Fibroblast of peridontal ligament (primary cell): ENCODE results near the gene WDR44.
"Not testable (repeated sequence)": the region's sequence is repeated elsewhere in the genome, so short reads cannot be mapped to it uniquely, and the experiment has no call there.

Experiments used
- DNase-seq: peaks from one replicate; pipeline ENCODE4 v3.0.0-alpha.2; 2010; ENCODE audit errors: extremely low read depth

WDR44 gene

GRCh38 chrX:118356154-118356701 lies 10.3 kb downstream of the WDR44 start:
- DNase-seq, result no peak

GRCh38 chrX:118360429-118361125 lies 14.7 kb downstream of the WDR44 start:
- DNase-seq, result no peak

- DNase-seq, result no peak
Measured at GRCh38 chrX:118364261-118364660, 18.4 kb downstream of the WDR44 start.

GRCh38 chrX:118367338-118367737 lies 21.4 kb downstream of the WDR44 start:
- DNase-seq, result no peak

GRCh38 chrX:118368398-118368797 lies 22.5 kb downstream of the WDR44 start:
- no peak for DNase-seq

GRCh38 chrX:118370921-118371624 lies 25.2 kb downstream of the WDR44 start:
- peak; percentile 31 for DNase-seq

GRCh38 chrX:118373538-118373937 lies 27.6 kb downstream of the WDR44 start:
- DNase-seq, result no peak

GRCh38 chrX:118383120-118383519 lies 37.2 kb downstream of the WDR44 start:
- DNase-seq, result no peak

- DNase-seq, result peak; percentile 52
Measured at GRCh38 chrX:118392716-118393115, 46.8 kb downstream of the WDR44 start.

GRCh38 chrX:118396113-118396512 lies 50.2 kb downstream of the WDR44 start:
- DNase-seq, result peak; percentile 54

- no peak for DNase-seq
Measured at GRCh38 chrX:118418811-118419251, 72.9 kb downstream of the WDR44 start.

- peak; percentile 45 for DNase-seq
Measured at GRCh38 chrX:118420462-118420861, 74.6 kb downstream of the WDR44 start.

- DNase-seq, result no peak
Measured at GRCh38 chrX:118423558-118423957, 77.7 kb downstream of the WDR44 start.

GRCh38 chrX:118432799-118433198 lies 86.9 kb downstream of the WDR44 start:
- no peak for DNase-seq

GRCh38 chrX:118437283-118437682 lies 91.4 kb downstream of the WDR44 start:
- DNase-seq, result peak; percentile 59

GRCh38 chrX:118448273-118448783 lies 102.4 kb downstream of the WDR44 start:
- peak; percentile 48 for DNase-seq

- no peak for DNase-seq
Measured at GRCh38 chrX:118455013-118455412, 109.1 kb downstream of the WDR44 start.

- DNase-seq, result peak; percentile 75
Measured at GRCh38 chrX:118459494-118459893, 113.6 kb downstream of the WDR44 start.

- no peak for DNase-seq
Measured at GRCh38 chrX:118464501-118464900, 118.6 kb downstream of the WDR44 start.

GRCh38 chrX:118468122-118468521 lies 122.2 kb downstream of the WDR44 start:
- no peak for DNase-seq

GRCh38 chrX:118470721-118471347 lies 124.9 kb downstream of the WDR44 start:
- DNase-seq, result not testable (repeated sequence)

GRCh38 chrX:118474586-118474985 lies 128.7 kb downstream of the WDR44 start:
- DNase-seq, result peak; percentile 35
